Iris pigment epithelial cell (primary cell): Measurements from ENCODE around the gene ARHGAP45.

Experiments used
- DNase-seq: peaks from one replicate; pipeline ENCODE4 v3.0.0-alpha.2; 2011; ENCODE audit warnings: low read depth

Gene ARHGAP45

DNA sequence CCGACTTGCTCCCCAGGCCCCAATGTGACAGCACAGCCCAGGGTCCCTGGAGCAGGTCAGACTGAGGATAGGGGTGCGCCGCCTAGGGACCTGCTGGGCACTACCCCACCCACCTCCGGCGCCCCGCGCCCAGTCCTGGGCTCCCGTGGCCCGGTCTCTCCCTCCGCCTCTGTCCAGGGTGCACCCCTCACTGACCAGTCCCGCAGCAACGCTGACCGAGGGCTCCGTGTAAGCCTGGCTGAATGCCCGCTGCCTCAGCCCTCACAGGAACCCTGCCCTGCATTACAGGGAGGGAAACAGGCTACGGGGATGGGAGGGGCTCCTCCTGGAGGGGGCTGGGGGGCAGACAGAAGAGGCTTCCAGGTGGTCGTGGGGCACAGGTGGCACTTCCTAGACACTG, 68.5 kb downstream of the ARHGAP45 start:
- no peak for DNase-seq

DNA sequence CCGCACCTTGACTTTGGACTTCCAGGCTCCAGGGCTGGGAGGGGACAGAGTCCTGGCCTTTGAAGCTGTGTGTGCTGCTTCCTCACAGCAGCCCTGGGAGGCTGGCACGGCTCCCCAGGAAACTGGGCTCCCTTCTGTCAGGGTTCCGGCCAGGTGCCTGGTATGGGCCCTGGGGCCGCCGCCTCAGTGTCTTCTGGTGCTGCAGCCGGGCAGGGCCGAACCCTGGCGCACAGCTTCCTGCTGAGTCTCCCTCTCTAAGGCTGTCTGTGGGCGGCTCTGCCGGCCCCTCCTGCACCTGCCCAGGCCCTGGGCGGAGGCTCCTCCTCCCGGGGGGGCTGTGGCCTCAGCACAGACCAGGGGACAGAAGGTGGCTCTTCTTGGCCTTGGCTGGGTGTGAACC, 69.2 kb downstream of the ARHGAP45 start:
- DNase-seq, result no peak
